Psoas muscle (tissue), 8 donors: Measurements from ENCODE around the gene GNB2. TPM values are rescaled to one million over a fixed set of nuclear protein-coding genes. Genes with fewer than 3 reads are reported as not detected.

Experiments used
- ATAC-seq, 4 donors: fragments of 200-7000 bp; cut with Tn5 transposase; one replicate each; pipeline ENCODE4 v1.9.1; 2020; ENCODE audit warnings: moderate library complexity in 3 of 4, mild to moderate bottlenecking in 2 of 4
- DNase-seq, 2 donors: peaks; one replicate each; pipeline ENCODE4 v3.0.0-alpha.2; 2020
- H3K27ac ChIP-seq: fragments of 200-600 bp; one replicate; pipeline ENCODE4 v1.8.0; 2022
- H3K27me3 ChIP-seq, 3 donors: fragments of 200-600 bp in 1 of 3; one replicate each; pipeline versions ENCODE4 v1.6.1 to v1.8.0; 2013 to 2022; ENCODE audit warnings: low read length in 2 of 3, mild to moderate bottlenecking in 2 of 3, moderate library complexity in 1 of 3; ENCODE audit not compliant: insufficient read depth in 3 of 3
- H3K36me3 ChIP-seq, 2 donors: fragments of 200-600 bp in 1 of 2; one replicate each; pipeline versions ENCODE4 v1.6.1 to v1.8.0; 2013 to 2022; ENCODE audit warnings: low read depth in 1 of 2, mild to moderate bottlenecking in 1 of 2, moderate library complexity in 1 of 2; ENCODE audit not compliant: insufficient read depth in 1 of 2
- H3K4me1 ChIP-seq: fragments of 200-600 bp; one replicate; pipeline ENCODE4 v1.8.0; 2022
- H3K4me3 ChIP-seq: fragments of 200-600 bp; one replicate; pipeline ENCODE4 v1.8.0; 2022; ENCODE audit warnings: mild to moderate bottlenecking
- H3K9me3 ChIP-seq: fragments of 200-600 bp; one replicate; pipeline ENCODE4 v1.8.0; 2022
- CTCF ChIP-seq: fragments of 200-600 bp; IDR thresholded peaks from one replicate; pipeline ENCODE4 v1.8.0; 2022; ENCODE audit warnings: antibody characterized with exemption
- WGBS, 3 donors: extraction: QIAGEN DNeasy Blood & Tissue Kit; methylation state at CpG; one replicate each; pipeline versions ENCODE4 v1.1.6 to v1.1.7; 2013; 5-methylcytosine and 5-hydroxymethylcytosine counted together
- intact Hi-C, 2 donors: fragments of 100-400 bp; cut with DNase I; formaldehyde crosslinking; loops; one replicate each; pipeline versions ENCODE4 v1.11.0 to v1.14.2; 2022
- long read RNA-seq, 2 donors: library from polyadenylated mRNA; unstranded; transcript quantifications; one replicate each; pipeline ENCODE4 v2.0.0, GENCODE V29; 2021
- polyA plus RNA-seq, 3 donors: library from polyadenylated mRNA; stranded (reverse); fragments of 200-250 nt; gene quantifications; one replicate each; pipeline ENCODE4 v1.2.3, GENCODE V29; 2013
- total RNA-seq, 4 donors: library from RNA; stranded (reverse); fragmentation: NEBNext Ultra II Directional in 2 of 4; extraction: Animal tissue kit (Norgen Biotek cat#: 25700) in 2 of 4; gene quantifications; one replicate each; pipeline versions ENCODE4 v1.2.1 to v1.2.4, GENCODE V29; 2021 to 2023
- donor health status: healthy with polysubstance abuse.
- donor health status: DM: no; HTN: no; CAD: no; lungs with moderate emphysema.
- donor health status: Bipolar disorder and iron deficiency.
- donor health status: healthy.
- donor health status: DM: yes; HTN: yes; CAD: no.
- donor health status: DM: no; HTN: no; CAD: no.
- donor health status: DM: no; HTN: no; CAD: no.
- donor health status: DM: yes; HTN: yes; CAD: no.

Gene GNB2
- total RNA-seq (100 to 1,000 TPM in 3 of 4 donors, 10 to 100 TPM in 1; 87.1 to 130 (median 121) TPM), polyA plus RNA-seq (100 to 1,000 TPM; 112 to 148 (median 117) TPM)
- long read RNA-seq, donor 1, transcript GNB2-201 (10 exons, 1,878 nt) = major isoform, 94 of 109 reads
- long read RNA-seq, donor 1, partial matches to known transcripts = 7 of 109 reads
- long read RNA-seq, donor 1, other reads (novel, unspliced or antisense) = 3 of 109 reads
- long read RNA-seq, donor 2, transcript GNB2-201 (10 exons, 1,878 nt) = major isoform, 166 of 182 reads
- long read RNA-seq, donor 2, partial matches to known transcripts = 6 of 182 reads
- long read RNA-seq, donor 2, other reads (novel, unspliced or antisense) = 6 of 182 reads

- TF ChIP-seq CTCF = no peak
- H3K9me3 ChIP-seq = no peaks in the 10 kb centered on the region
- DNase-seq (peak; percentile 99 to 100), ATAC-seq (peak; percentile 89 to 94 (median 92))
- peak within 1 kb of the TSS; percentile 97 for H3K27ac ChIP-seq
- 0 to 1% (median 1%) methylated on average over 23 to 65 of the region's 65 CpGs for WGBS, 3 donors
- no peaks in the 10 kb centered on the region for H3K4me1 ChIP-seq
- intact Hi-C loops = loop anchor here (5.0 kb wide), 2 partner anchors 46 to 61 kb away; partner anchors contain the start of gene MOSPD3 (in 2 of the 2)
- H3K4me3 ChIP-seq = peak within 1 kb of the TSS; percentile 92
- H3K36me3 ChIP-seq = peaks cover 0 to 22% of the 10 kb centered on the region in 2 donors
- H3K27me3 ChIP-seq = no peaks in the 10 kb centered on the region
These were observed at the start of gene GNB2 for GRCh38 chr7:100673302-100673941. Gene GNB2, plus strand, starts transcription at chr7:100673740. Its CDS starts 2,526 bp downstream, at chr7:100676266.

- H3K27me3 ChIP-seq = peaks cover 0 to 9% (median 0%) of the 10 kb centered on the region in 3 donors
- intact Hi-C loops = no loop called here
- peaks cover 8% of the 10 kb centered on the region for H3K4me1 ChIP-seq
- no peak for TF ChIP-seq CTCF
- H3K36me3 ChIP-seq = no peaks in the 10 kb centered on the region
- no peaks in the 10 kb centered on the region for H3K9me3 ChIP-seq
- ATAC-seq (no peak), DNase-seq (no peak)
- 81 to 88% (median 82%) methylated on average over 15 of the region's 15 CpGs for WGBS, 3 donors
- no peak overlapping the region for H3K4me3 ChIP-seq
- no peak overlapping the region for H3K27ac ChIP-seq
These were observed 49.4 kb upstream of the GNB2 start for GRCh38 chr7:100623951-100624824.

GRCh38 chr7:100626055-100626454, 47.5 kb upstream of the GNB2 start:
- DNase-seq (no peak), ATAC-seq (no peak)
- WGBS, 3 donors = 12 to 27% (median 22%) methylated on average over 3 of the region's 3 CpGs
- Histone ChIP-seq H3K4me3 (peak overlapping the region; percentile 49), H3K27me3 (peaks cover 0 to 9% (median 1%) of the 10 kb centered on the region in 3 donors), H3K36me3 (no peaks in the 10 kb centered on the region), H3K9me3 (no peaks in the 10 kb centered on the region), H3K4me1 (peaks cover 8% of the 10 kb centered on the region), H3K27ac (no peak overlapping the region)
- intact Hi-C loops = loop anchor here in 1 of 2 donors (5.0 kb wide), 1 partner anchor 46 kb away; the partner anchor contains the start of gene GNB2
- TF ChIP-seq CTCF = no peak

GRCh38 chr7:100626530-100627237, 46.9 kb upstream of the GNB2 start:
- WGBS, 3 donors = 4 to 5% (median 5%) methylated on average over 32 to 37 of the region's 37 CpGs
- no peaks in the 10 kb centered on the region for H3K9me3 ChIP-seq
- H3K27ac ChIP-seq = no peak overlapping the region
- peak overlapping the region; percentile 49 for H3K4me3 ChIP-seq
- ATAC-seq = peak; percentile 91 to 97 (median 94)
- TF ChIP-seq CTCF = no peak
- H3K36me3 ChIP-seq = no peaks in the 10 kb centered on the region
- DNase-seq = peak; percentile 82 to 84
- peaks cover 0 to 9% (median 2%) of the 10 kb centered on the region in 3 donors for H3K27me3 ChIP-seq
- H3K4me1 ChIP-seq = peaks cover 8% of the 10 kb centered on the region
- intact Hi-C loops = loop anchor here in 1 of 2 donors (5.0 kb wide), 1 partner anchor 46 kb away; the partner anchor contains the start of gene GNB2
